ENCODE results near the gene PLA2G2A.

GRCh38 chr1:19979494-19979977 lies at the start of gene PLA2G2A:
- no peak for TF ChIP-seq POLR2A (IDR thresholded peaks at IDR 0.05; ENCODE audit: low read depth, low read length)
- TF ChIP-seq SRF (IDR thresholded peaks at IDR 0.05; ENCODE audit: low read depth in 2 of 2, low read length in 2 of 2): no peak
- TF ChIP-seq CTCF (IDR thresholded peaks at IDR 0.05 in 2 of 3, conservative IDR thresholded peaks at IDR 0.05 in 1 of 3; ENCODE audit: control insufficient read depth in 2 of 3, extremely low read depth in 1 of 3, insufficient read depth in 1 of 3, low read depth in 3 of 3, low read length in 3 of 3): no peak
- TF ChIP-seq POLR2AphosphoS5 (IDR thresholded peaks at IDR 0.05; ENCODE audit: low read length): no peak
- no peak for TF ChIP-seq PAX5 (IDR thresholded peaks at IDR 0.05; ENCODE audit: borderline replicate concordance, low read depth, low read length)
- no peak for TF ChIP-seq FOXM1 (IDR thresholded peaks at IDR 0.05; ENCODE audit: low read depth, low read length)
- no peak for TF ChIP-seq SMARCA5 (IDR thresholded peaks at IDR 0.05)
- no peak for TF ChIP-seq EZH2 (IDR thresholded peaks at IDR 0.05; ENCODE audit: borderline replicate concordance, control insufficient read depth, low read depth, low read length)

All from GM12878 (cell line).